GM12892 (cell line): Measurements from ENCODE around the gene APC2.

Experiments
- POLR2A ChIP-seq: IDR thresholded peaks from 2 replicates; pipeline ENCODE4 v1.6.1; 2011; ENCODE audit warnings: low read depth, low read length, control low read depth
- POLR2AphosphoS5 ChIP-seq: IDR thresholded peaks from 2 replicates; pipeline ENCODE4 v1.6.1; 2011; ENCODE audit warnings: low read depth, low read length, control low read depth

GRCh38 chr19:1465191-1466016, 15.5 kb downstream of the APC2 start:
- TF ChIP-seq POLR2AphosphoS5, result no peak
- TF ChIP-seq POLR2A, result no peak
